Motor neuron (in vitro differentiated cells): ENCODE measurements around the gene SERPINE2. TPM values are rescaled to one million over a fixed set of nuclear protein-coding genes. Genes with fewer than 3 reads are reported as not detected.

Experiments
- ATAC-seq, 8 experiments: fragments of 200-7000 bp; cut with Tn5 transposase; replicated peaks in 6 of 8; 2 replicates each; pipeline ENCODE4 v1.8.0; 2021; ENCODE audit warnings: mild to moderate bottlenecking in 8 of 8, moderate library complexity in 8 of 8
- H3K27ac ChIP-seq, 2 donors: fragments of 250-450 bp; sonication (Bioruptor Pico); 2 replicates each; pipeline ENCODE4 v1.9.0; 2021; ENCODE audit warnings: antibody characterized with exemption in 2 of 2, mild to moderate bottlenecking in 2 of 2, moderate library complexity in 1 of 2
- H3K4me1 ChIP-seq, 2 donors: fragments of 250-450 bp; sonication (Bioruptor Pico); replicated peaks in 1 of 2; 2 replicates each; pipeline ENCODE4 v1.6.1; 2021; ENCODE audit warnings: antibody characterized with exemption in 2 of 2, mild to moderate bottlenecking in 2 of 2, moderate library complexity in 1 of 2
- H3K4me3 ChIP-seq, 5 donors: fragments of 250-450 bp; sonication (Bioruptor Pico); 2 replicates each; pipeline ENCODE4 v1.9.0; 2021; ENCODE audit warnings: antibody characterized with exemption in 5 of 5, mild to moderate bottlenecking in 5 of 5, moderate library complexity in 4 of 5
- WGBS, 10 experiments: fragments of 450-650 bp; shearing (Covaris generic); methylation state at CpG; one replicate each; pipeline ENCODE4 v1.0.0; 2022; 5-methylcytosine and 5-hydroxymethylcytosine counted together
- in situ Hi-C, 9 experiments: fragments of 400-800 bp; cut with MboI; loops; one replicate each; pipeline ENCODE4 v1.15.0; 2021; ENCODE audit warnings: low sequenced_read_pairs in 9 of 9, low pct_unique_long_range_greater_than_20kb in 2 of 9; ENCODE audit not compliant: unreplicated experiment in 9 of 9
- total RNA-seq, 8 experiments: library from RNA; unstranded; fragments of 300-600 nt; gene quantifications; 2 replicates each; pipeline versions ENCODE4 v1.2.3 to v1.2.4, GENCODE V29; 2022

Gene SERPINE2
- total RNA-seq, 8 experiments from 2014 or later: 11.9 to 271 (median 53.6) TPM

- in situ Hi-C loops: loop anchor here in 6 of 9 experiments (25.0 kb wide), 2 partner anchors 284 to 309 kb away; no protein-coding TSS in a partner anchor
- Histone ChIP-seq H3K4me1 (no peaks in the 10 kb centered on the region), H3K4me3 (no peak overlapping the region), H3K27ac (no peak overlapping the region)
- 85 to 100% (median 100%) methylated on average over 1 to 4 of the region's 4 CpGs; no CpG with 5 or more reads in 6 of the 10 experiments for WGBS, 10 experiments
- no peak for ATAC-seq
These were observed 60.6 kb downstream of the SERPINE2 start for GRCh38 chr2:223978451-223978850.

GRCh38 chr2:223976635-223977226 lies 62.4 kb downstream of the SERPINE2 start:
- no peaks in the 10 kb centered on the region for H3K4me1 ChIP-seq
- WGBS, 10 experiments: 0 to 88% (median 73%) methylated on average over 1 to 3 of the region's 3 CpGs; no CpG with 5 or more reads in 4 of the 10 experiments
- no peak for ATAC-seq
- H3K4me3 ChIP-seq: no peak overlapping the region
- in situ Hi-C loops: loop anchor here in 6 of 9 experiments (25.0 kb wide), 2 partner anchors 286 to 311 kb away; no protein-coding TSS in a partner anchor
- H3K27ac ChIP-seq: no peak overlapping the region

- in situ Hi-C loops: loop anchor here in 1 of 9 experiments (25.0 kb wide), 1 partner anchor 664 kb away; no protein-coding TSS in a partner anchor
- 72 to 100% (median 100%) methylated on average over 2 to 3 of the region's 3 CpGs; no CpG with 5 or more reads in 2 of the 10 experiments for WGBS, 10 experiments
- Histone ChIP-seq H3K4me1 (no peaks in the 10 kb centered on the region), H3K27ac (no peak overlapping the region), H3K4me3 (no peak overlapping the region)
- no peak for ATAC-seq
These were observed 65.5 kb downstream of the SERPINE2 start for GRCh38 chr2:223973606-223974005.

GRCh38 chr2:223972656-223973102 lies 66.4 kb downstream of the SERPINE2 start:
- no peaks in the 10 kb centered on the region for H3K4me1 ChIP-seq
- H3K27ac ChIP-seq: no peak overlapping the region
- H3K4me3 ChIP-seq: no peak overlapping the region
- in situ Hi-C loops: loop anchor here in 1 of 9 experiments (25.0 kb wide), 1 partner anchor 665 kb away; no protein-coding TSS in a partner anchor
- WGBS, 10 experiments: 0 to 95% (median 70%) methylated on average over 1 to 6 of the region's 7 CpGs; no CpG with 5 or more reads in 1 of the 10 experiments
- peak in 3 of 8 experiments; percentile 75 to 84 (median 76) for ATAC-seq

- no peak for ATAC-seq
- no peak overlapping the region for H3K27ac ChIP-seq
- 76 to 100% (median 91%) methylated on average over 2 to 5 of the region's 5 CpGs; no CpG with 5 or more reads in 1 of the 10 experiments for WGBS, 10 experiments
- in situ Hi-C loops: loop anchor here in 1 of 9 experiments (25.0 kb wide), 1 partner anchor 666 kb away; no protein-coding TSS in a partner anchor
- H3K4me3 ChIP-seq: no peak overlapping the region
- H3K4me1 ChIP-seq: no peaks in the 10 kb centered on the region
These were observed 67.4 kb downstream of the SERPINE2 start for GRCh38 chr2:223971731-223972130.

GRCh38 chr2:223970343-223971128 lies 68.5 kb downstream of the SERPINE2 start:
- in situ Hi-C loops: loop anchor here in 1 of 9 experiments (25.0 kb wide), 1 partner anchor 667 kb away; no protein-coding TSS in a partner anchor
- H3K4me1 ChIP-seq: no peaks in the 10 kb centered on the region
- peak in 7 of 8 experiments; percentile 32 to 64 (median 51) for ATAC-seq
- WGBS, 10 experiments: 20 to 70% (median 45%) methylated on average over 2 to 8 of the region's 8 CpGs; no CpG with 5 or more reads in 1 of the 10 experiments
- H3K4me3 ChIP-seq: no peak overlapping the region
- H3K27ac ChIP-seq: no peak overlapping the region

GRCh38 chr2:223969856-223970255 lies 69.2 kb downstream of the SERPINE2 start:
- H3K27ac ChIP-seq: no peak overlapping the region
- no peak overlapping the region for H3K4me3 ChIP-seq
- WGBS, 10 experiments: 14 to 100% (median 84%) methylated on average over 1 of the region's 1 CpG; no CpG with 5 or more reads in 2 of the 10 experiments
- in situ Hi-C loops: loop anchor here in 1 of 9 experiments (10.0 to 25.0 kb wide), 2 partner anchors 315 to 667 kb away; no protein-coding TSS in a partner anchor
- ATAC-seq: peak in 3 of 8 experiments; percentile 30 to 59 (median 38)
- H3K4me1 ChIP-seq: no peaks in the 10 kb centered on the region

GRCh38 chr2:223969315-223969714 lies 69.8 kb downstream of the SERPINE2 start:
- no peak overlapping the region for H3K27ac ChIP-seq
- H3K4me3 ChIP-seq: no peak overlapping the region
- no peak for ATAC-seq
- H3K4me1 ChIP-seq: no peaks in the 10 kb centered on the region
- in situ Hi-C loops: loop anchor here in 1 of 9 experiments (10.0 to 25.0 kb wide), 2 partner anchors 315 to 668 kb away; no protein-coding TSS in a partner anchor
- no CpG with 5 or more reads among the region's 3 CpGs for WGBS, 10 experiments

GRCh38 chr2:223967981-223968380 lies 71.1 kb downstream of the SERPINE2 start:
- H3K27ac ChIP-seq: no peak overlapping the region
- in situ Hi-C loops: loop anchor here in 1 of 9 experiments (10.0 to 25.0 kb wide), 2 partner anchors 317 to 669 kb away; no protein-coding TSS in a partner anchor

GRCh38 chr2:223959688-223960087 lies 79.4 kb downstream of the SERPINE2 start:
- 61 to 100% (median 81%) methylated on average over 1 to 5 of the region's 5 CpGs; no CpG with 5 or more reads in 2 of the 10 experiments for WGBS, 10 experiments
- in situ Hi-C loops: loop anchor here in 1 of 9 experiments (10.0 to 25.0 kb wide), 2 partner anchors 325 to 678 kb away; no protein-coding TSS in a partner anchor
- H3K4me1 ChIP-seq: peaks cover 22 to 38% of the 10 kb centered on the region in 2 donors
- ATAC-seq: peak in 1 of 8 experiments; percentile 37
- no peak overlapping the region for H3K4me3 ChIP-seq
- no peak overlapping the region for H3K27ac ChIP-seq

More at GRCh38 chr2:223967981-223968380, 71.1 kb downstream of the SERPINE2 start:
- WGBS, 10 experiments: 0 to 100% (median 88%) methylated on average over 1 to 2 of the region's 2 CpGs; no CpG with 5 or more reads in 4 of the 10 experiments
- Histone ChIP-seq H3K4me1 (no peaks in the 10 kb centered on the region), H3K4me3 (no peak overlapping the region)
- ATAC-seq: no peak

GRCh38 chr2:223957092-223957851 lies 81.8 kb downstream of the SERPINE2 start, which contains the start of gene MRPL44:
TSS of gene MRPL44 (plus strand) at chr2:223957463. CDS start at chr2:223957473, 10 bp downstream.
- in situ Hi-C loops: loop anchor here in 1 of 9 experiments (25.0 kb wide), 1 partner anchor 680 kb away; no protein-coding TSS in a partner anchor
- peaks cover 22 to 42% of the 10 kb centered on the region in 2 donors for H3K4me1 ChIP-seq
- ATAC-seq: peak; percentile 97 to 100 (median 99)
- H3K4me3 ChIP-seq: peak within 1 kb of the TSS; percentile 86 to 99 (median 95)
- WGBS, 10 experiments: 0 to 10% (median 1%) methylated on average over 1 to 25 of the region's 65 CpGs
- H3K27ac ChIP-seq: peak within 1 kb of the TSS; percentile 88 to 94
